GM19240 (cell line): ENCODE data around the gene NFKB1.
"Not testable (repeated sequence)": the region's sequence is repeated elsewhere in the genome, so short reads cannot be mapped to it uniquely, and the experiment has no call there.

Experiments
- DNase-seq: peaks from one replicate; pipeline ENCODE4 v3.0.0; 2011; ENCODE audit warnings: low spot score; ENCODE audit not compliant: insufficient read length

NFKB1 gene

DNA sequence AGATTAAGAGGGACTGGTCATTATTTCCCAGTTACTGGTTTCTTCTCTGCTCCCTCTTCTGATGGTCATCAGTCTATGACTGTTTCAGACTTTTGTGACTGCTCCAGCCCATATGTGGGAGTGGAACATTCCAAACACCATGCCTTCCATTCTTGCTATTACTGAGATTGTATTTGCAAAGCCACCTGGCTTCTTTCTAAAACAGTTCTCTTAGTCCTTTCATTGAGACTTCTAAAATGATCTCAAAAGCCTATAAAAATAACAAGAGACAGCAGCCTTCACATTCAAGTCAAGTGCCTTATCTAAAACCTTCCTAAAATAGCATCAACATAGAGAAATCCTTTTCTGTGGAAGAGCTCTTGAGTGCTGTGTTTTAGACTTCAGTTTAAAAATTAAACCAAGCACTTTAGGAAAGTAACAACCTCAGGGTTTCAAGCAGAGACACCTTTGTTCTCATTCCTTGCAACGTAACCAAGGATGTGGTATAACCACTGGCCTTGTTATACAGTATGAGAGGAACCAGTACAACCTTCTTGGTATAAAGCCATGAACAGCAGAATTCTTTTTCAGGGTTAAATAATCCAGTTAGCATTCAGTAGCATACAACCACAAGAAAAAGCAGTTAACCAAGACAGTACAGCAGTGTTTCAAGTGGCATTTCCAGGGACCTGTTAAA is 97.1 kb downstream of the NFKB1 start:
- DNase-seq, result no peak

DNA sequence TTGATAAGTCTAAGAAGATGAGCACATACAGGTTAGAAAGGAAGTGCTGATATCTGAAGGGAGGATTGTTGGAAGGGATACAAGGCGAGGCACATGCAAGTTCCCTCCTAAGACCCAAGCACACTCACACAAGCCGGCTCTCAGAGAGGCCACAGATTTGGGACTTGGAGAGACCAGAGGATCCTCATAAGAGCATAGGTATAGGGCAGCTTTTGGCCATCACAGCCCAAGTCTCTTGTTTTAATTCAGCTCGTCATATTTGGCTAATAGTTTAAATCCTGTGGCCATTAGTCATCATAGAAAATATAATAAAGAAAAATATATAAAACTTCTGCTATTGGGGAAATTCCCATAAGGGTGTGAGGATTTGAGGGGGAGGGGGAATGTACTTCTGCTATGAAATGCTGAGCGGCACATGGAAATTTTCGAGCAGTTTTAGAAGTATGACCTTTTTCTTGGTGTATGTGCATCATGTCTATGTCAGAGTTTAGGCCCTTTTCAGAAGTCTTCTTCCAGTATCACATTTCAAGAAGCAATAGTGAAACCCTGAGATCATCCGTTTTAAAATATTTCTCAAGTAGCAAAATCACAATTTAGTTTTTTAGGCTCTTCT is 97.7 kb downstream of the NFKB1 start:
- DNase-seq, result no peak

DNA sequence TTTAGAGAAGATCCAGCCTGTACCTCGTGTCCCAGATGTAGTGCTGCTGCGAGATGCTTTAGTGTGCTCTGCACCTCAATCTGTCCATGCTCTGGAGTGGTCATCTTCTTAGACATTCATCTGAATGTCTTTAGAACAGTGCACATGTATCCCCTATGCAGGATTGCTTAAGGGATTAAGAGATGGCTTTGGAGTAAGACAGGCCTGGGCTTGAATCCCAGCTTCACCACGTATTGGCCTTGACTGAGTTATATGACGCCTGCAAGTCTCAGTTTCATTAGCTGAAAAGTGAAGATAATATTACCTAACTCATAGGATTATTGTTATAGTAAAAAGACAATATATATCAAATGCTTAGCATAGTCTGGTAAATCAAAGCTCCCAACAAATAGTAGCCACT is 98.3 kb downstream of the NFKB1 start:
- no peak for DNase-seq

DNA sequence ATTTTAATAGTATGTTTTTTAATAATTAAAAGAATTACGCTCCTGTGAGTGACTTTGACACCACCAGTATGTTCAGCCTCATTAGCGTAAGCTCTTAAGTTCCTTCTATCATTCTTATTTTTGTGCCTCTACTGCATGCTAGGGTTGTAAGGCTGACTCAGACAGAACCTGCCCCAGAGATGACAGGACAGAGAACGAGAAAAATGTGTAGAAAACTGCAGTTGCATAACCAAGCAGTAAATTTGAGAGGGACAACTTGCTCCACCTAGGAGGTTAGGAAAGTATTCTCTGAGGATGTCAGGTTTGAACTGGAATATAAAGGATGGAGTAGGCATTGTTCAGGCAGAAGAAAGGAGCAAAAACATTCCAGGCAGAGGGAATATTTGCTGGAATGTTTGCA is 98.7 kb downstream of the NFKB1 start:
- DNase-seq, result no peak

DNA sequence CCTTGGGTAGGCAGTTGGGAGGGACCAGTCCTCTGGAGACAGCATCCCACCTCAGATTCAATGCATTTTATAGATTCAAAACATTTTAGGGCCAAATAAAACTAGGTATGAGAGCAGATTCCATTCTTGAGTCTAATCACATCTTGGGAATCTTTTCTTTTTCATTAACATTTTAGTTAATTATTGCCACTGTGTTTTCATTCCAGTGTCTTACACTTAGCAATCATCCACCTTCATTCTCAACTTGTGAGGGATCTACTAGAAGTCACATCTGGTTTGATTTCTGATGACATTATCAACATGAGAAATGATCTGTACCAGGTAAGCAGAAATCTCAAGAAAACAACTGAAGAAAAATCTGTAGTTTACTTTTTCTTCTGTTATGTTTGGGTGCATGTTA is 99.5 kb downstream of the NFKB1 start:
- DNase-seq, result no peak

DNA sequence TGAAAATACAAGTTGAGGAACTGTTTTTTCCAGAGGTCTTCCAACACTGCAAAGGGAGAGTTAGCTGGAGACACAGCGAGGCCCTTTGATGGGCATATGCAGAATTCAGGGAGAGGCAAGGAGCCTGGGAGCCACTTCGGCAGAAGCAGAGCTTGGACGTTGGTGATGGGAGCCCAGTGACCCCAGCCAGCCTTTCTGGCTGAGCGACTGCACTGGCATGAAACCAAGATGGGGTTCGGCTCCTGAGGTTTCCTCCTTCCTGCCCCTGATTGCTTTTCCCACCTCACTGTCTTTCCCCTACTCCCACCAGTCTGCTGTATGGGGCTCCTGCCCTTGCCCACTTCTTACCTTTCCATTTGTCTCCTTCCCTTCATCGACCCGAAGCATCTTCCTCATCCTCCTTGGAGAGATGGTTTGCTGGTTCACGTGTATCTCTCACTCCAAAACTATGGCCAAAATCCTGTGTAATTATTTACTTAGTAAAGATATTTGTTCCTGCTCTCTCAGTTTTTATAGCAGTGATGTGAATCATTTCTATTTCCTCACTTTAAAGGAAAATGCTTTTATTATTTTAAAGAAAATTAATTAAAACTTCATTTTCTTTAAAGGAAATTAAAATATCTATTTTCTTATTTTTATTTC is 100.5 kb downstream of the NFKB1 start:
- no peak for DNase-seq

DNA sequence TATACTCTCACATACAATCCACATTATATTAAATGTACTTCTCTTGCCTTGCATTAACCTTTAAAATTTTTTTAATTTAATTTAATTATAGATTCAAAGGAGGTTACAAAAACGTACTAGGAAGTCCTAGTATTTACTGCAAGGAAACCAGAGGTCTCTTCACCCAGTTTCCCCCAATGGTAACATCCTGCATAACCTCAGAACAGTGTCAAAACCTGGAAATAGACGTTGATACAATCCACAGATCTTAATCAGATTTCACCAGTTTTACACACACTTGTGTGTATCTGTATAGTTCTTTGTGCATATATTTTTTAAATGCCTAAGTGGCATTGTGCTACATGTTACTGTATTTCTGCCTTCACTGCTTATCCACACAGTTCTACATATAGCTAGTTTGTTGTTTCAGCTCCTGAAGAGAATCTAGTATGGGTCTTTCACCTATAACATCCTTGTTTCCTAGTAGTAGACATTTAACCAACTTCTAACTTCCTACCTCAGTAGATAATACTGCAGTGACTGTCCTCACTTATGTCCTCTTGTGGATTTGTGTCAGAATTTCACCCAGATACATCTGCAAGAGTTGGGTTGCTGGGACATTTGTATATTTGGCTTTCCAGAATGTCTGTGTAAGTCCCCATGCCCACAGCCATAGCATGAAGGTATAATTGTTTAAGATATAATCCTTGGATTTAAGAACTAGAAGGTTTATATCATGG is 103.2 kb downstream of the NFKB1 start:
- DNase-seq, result no peak

DNA sequence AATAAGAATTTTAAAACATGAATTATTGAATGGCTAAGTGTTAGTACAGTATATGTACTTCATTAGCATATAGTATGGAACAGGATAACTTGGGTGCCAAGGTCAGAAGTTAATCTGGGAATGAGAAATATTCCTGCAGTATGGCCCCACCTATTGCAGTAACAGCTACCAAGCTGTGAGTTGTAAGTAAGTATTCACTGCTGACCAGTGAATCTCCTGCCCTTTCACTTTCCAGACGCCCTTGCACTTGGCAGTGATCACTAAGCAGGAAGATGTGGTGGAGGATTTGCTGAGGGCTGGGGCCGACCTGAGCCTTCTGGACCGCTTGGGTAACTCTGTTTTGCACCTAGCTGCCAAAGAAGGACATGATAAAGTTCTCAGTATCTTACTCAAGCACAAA is 105.1 kb downstream of the NFKB1 start:
- DNase-seq, result no peak

DNA sequence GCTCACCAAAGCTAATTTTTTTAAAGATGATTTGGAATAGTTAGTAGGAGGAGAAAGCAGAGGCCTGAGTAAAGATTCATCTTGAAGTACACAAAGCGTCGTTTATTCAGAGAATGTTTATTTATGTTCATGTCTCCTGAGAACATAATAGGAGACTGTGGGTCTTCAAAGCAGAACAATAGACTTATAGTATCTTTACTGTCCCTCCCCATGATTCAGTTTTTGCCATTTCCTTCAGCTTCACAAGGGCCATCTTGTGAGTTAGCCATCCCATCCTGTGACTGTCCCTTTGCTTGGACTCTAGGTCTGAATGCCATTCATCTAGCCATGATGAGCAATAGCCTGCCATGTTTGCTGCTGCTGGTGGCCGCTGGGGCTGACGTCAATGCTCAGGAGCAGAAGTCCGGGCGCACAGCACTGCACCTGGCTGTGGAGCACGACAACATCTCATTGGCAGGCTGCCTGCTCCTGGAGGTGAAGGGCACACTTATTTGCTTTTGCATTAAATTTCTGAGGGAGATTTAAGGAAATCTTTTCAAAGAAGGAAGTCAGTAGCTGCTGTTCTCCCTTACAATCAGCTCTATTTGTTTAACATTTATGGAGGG is 105.8 kb downstream of the NFKB1 start:
- DNase-seq, result no peak

DNA sequence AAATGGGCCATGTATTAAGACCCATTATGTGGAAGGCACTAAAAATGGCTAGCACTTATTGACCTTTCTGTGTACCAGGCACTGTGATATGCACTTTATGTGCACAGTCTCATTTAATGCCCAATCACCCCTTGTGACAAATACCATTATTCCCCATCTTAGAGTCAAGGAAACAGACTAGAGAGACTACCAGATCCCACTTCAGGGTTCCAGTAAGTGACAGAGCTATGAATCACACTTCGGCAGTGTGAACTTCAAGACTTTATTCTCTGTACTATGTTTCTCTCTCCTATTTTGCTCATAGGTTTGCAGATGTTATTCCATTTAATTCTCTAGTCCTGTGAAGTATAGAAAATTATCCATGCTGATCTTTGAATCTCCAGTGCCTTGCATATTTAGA is 107.0 kb downstream of the NFKB1 start:
- DNase-seq, result no peak

DNA sequence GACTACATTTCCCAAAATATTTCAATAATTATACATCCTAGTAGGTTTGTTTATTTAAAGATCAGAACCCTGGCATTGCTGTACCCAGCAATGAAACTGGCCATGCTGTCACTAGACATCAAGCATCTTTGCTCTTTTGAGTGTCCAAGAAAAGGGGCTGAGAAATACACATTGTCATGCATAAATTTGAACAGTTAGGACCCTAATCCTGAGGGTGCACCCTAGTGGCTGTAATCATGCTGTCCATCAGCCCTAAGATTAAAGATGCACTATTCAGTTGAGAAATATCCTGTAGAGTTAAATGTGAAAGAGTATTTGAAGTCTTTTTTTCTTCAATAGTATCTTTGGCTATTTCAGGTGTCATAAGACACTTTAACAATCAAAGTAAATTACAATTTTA is 108.8 kb downstream of the NFKB1 start:
- no peak for DNase-seq

DNA sequence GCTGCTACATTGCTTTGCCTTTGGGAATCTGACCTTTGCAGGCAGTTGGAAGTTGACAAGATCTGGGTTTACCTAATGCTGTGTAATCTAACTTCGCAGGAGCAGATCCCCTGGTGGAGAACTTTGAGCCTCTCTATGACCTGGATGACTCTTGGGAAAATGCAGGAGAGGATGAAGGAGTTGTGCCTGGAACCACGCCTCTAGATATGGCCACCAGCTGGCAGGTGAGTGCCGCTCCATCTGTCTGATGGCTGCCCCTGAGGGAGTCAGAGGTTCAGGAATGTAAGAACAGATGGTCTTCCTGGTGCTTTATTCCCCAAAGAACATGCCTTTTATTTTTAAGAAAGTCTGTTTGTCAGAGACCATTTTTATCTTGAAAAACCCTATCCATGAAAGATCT is 109.3 kb downstream of the NFKB1 start:
- DNase-seq, result no peak

DNA sequence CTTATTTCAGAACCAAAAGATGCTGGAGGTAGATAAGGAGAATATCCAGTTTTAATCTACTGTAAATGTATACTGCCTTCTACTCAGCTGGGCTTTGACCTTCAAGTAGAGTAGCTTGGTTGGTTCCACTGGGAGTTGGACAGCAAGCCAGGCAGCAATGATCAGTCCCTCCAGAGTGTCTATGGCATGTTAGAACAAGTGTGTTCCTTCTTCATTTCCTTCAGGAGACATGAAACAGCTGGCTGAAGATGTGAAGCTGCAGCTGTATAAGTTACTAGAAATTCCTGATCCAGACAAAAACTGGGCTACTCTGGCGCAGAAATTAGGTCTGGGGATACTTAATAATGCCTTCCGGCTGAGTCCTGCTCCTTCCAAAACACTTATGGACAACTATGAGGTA is 111.1 kb downstream of the NFKB1 start:
- no peak for DNase-seq

DNA sequence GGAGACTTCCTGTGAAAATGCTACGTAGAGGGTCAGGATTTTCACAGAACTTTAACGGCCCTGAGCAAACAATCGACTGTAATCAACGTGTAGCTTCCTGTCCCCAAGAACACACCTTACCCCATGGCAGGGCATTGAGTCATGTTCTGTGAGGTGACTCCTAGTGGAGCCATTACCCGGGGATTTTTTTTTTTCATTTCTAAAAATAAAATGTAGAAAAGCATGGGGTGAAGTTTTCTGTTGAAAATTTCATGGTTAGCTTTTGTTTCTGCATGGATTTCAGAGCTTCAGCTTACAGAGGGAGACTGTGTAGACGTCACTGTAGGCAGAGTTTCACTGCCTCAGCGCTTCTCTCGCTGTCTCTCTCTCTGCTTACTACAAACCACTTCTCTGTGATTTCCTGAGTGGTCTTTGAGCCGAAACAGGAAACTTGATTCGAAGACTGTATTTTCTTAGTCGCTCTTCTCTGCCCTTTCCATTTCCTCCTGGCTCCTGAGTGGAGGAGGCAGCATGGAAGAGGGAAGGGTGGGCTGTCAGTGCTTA is 111.7 kb downstream of the NFKB1 start:
- no peak for DNase-seq

DNA sequence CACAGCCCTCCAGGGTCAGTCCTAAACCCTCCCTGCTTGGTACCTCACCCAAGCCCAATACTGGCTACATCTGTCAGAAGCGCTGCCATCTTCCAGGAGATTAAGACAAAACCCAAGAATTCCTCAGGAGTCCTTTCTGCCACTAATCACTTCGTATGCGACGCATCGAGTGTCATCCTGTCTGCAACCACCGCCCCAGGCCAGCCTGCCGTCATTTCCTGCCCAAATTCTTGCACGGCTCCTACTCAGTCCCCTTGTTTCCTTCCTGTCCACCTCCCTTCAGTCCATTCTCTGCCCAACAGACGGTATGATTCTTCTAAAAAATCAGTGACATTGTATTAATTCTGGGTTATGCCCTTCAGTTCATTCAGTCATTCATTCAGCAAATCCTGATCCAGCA is 113.6 kb downstream of the NFKB1 start:
- no peak for DNase-seq

DNA sequence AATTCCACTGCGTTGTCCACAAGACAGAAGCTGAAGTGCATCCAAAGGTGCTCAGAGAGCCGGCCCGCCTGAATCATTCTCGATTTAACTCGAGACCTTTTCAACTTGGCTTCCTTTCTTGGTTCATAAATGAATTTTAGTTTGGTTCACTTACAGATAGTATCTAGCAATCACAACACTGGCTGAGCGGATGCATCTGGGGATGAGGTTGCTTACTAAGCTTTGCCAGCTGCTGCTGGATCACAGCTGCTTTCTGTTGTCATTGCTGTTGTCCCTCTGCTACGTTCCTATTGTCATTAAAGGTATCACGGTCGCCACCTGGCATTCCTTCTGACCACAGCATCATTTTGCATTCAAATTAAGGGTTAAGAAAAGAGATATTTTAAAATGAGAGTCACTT is 115.5 kb downstream of the NFKB1 start:
- DNase-seq, result no peak

DNA sequence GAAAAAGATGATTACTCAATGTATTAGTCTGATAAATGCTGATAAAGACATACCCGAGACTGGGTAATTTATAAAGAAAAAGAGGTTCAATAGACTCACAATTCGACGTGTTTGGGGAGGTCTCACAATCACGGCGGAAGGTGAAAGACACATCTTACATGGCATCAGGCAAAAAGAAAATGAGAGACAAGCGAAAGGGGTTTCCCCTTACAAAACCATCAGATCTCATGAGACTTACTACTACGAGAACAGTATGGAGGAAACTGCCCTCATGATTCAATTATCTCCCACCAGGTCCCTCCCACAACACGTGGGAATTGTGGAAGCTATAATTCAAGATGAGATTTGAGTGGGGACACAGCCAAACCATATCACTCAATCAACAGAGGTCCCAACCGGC is 117.9 kb downstream of the NFKB1 start:
- DNase-seq, result not testable (repeated sequence)

DNA sequence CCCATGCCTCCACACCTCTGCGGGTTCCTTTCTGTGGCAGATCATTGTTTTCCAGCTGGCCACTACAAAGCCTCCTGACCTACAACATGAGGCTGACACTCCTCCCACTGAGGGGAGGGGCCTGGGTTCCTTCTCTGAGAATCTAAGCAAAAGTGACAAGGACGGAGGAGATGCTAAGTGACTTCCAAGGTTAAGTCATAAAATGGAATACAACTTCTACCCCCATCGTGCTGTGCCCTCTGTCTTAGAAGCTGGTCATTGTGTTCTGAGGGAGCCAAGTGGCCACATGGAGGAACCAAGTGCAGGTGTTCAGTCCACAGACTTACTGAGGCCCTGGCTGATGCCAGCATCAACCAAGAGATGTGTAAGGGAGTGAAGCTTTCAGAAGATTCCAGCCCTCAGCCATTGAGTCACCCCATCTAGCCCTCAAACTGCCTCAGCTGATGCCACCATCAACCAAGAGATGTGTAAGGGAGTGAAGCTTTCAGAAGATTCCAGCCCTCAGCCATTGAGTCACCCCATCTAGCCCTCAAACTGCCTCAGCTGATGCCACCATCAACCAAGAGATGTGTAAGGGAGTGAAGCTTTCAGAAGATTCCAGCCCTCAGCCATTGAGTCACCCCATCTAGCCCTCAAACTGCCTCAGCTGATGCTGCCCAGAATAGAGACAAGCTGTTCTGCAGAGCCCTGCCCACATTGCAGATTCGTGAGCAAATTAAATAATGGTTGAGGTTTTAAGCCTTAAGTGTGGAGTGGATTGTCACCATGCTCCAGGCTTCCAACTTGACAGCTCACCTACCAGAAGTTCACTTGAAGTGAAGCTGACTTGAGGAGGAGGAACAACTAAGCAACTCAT is 118.8 kb downstream of the NFKB1 start:
- not testable (repeated sequence) for DNase-seq

DNA sequence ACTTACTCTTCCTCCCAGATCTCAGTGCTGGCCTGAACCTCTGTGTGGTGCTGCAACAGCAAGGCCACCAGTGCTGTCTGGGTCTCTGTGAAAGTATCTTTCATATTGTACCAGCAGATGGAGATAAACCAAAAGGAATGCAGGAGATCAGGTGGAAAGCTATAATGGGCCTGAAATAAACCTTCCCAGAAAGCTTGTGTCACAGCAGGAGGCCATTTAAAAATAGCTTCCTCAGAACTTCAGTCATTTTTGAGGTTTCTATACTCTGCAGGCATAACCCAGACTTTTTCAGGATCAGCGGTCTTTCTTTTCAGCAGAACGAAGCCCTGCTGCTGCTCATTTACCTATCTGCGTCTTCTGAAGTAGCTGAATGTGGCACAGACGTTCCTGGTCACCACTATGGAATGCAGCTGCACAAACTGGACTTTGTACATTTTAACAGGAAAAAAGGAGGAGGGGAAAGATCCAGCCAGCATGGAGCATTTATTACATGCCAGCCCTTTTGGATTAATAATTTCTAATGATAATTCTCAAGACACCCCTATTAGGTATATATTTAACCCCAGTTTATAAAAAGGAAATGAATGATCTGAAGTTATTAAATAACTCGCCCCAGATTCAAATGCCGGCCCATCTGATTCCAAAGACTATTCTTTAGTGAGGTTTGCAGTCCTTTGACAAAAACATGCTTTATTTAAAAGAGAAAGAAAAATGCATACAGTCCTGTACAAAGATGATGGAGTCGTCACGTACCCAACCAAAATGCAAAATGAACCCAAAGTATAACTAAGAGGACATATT is 119.7 kb downstream of the NFKB1 start:
- DNase-seq, result no peak

DNA sequence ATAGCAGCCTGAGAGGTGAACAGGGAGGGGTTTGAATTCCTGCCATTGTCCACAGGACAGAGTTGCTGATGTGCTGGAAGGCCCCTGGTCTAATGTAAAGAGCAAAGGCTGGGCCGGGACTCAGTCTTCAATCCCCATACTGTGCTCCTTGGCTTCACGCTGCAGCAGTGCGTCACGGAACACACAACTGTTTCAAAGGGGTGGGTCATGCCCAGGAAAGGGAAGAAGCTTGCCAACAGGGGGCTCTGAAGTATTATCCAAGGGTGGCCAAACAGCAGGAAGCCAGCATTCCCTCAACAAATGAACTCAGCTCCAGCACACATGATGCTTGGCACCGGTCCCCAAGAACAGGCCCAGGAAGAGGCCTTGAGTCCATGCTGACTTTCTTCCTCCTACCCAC is 122.5 kb downstream of the NFKB1 start:
- no peak for DNase-seq
